HG03354 (cell line): ENCODE results near the gene SLC9A7.
A peak's percentile ranks its signal among the peaks of the same experiment; 100 is the strongest.

Source experiments
- ATAC-seq: cut with Tn5 transposase; IDR thresholded peaks from one replicate; pipeline ENCODE4 v1.9.1; 2021; ENCODE audit warnings: mild to moderate bottlenecking; ENCODE audit not compliant: unreplicated experiment, poor library complexity, severe bottlenecking

The SLC9A7 gene

DNA sequence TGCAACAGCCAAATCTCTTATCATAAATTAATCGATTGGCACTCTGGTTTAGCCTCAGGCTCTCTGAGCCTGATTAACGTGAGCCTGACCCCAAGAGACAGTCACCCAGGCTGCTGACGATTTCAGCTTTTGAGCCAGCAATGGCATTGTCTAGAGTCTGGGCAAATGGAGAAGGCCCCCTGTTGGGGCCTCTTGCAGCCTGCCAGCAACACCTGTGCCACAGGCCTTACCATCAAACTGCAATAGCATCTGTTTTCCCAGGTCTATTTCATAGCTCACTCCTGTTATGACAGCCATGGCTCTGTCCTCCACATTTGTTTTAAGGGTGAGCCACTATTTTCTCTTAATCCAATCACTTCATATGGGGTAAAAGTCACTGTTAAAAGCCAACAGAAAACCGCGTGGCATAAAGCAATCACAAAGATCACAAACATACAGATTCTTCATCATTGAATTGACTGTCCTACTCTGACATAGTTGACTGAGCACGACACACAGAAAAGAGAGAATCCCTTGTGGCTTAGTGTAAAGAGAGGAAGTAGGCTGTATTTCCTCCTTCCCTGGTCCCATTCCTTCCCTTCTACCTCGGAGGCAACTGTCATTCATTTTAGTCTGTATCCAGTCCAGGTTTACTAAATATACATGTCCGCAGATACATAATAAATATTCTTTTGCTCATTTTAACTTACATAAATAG, 47.8 kb downstream of the SLC9A7 start:
- ATAC-seq, result peak; percentile 39

GRCh38 chrX:46710425-46710824, 48.5 kb downstream of the SLC9A7 start:
- ATAC-seq, result peak; percentile 2

GRCh38 chrX:46707274-46707965, 51.5 kb downstream of the SLC9A7 start:
- ATAC-seq, result no peak

DNA sequence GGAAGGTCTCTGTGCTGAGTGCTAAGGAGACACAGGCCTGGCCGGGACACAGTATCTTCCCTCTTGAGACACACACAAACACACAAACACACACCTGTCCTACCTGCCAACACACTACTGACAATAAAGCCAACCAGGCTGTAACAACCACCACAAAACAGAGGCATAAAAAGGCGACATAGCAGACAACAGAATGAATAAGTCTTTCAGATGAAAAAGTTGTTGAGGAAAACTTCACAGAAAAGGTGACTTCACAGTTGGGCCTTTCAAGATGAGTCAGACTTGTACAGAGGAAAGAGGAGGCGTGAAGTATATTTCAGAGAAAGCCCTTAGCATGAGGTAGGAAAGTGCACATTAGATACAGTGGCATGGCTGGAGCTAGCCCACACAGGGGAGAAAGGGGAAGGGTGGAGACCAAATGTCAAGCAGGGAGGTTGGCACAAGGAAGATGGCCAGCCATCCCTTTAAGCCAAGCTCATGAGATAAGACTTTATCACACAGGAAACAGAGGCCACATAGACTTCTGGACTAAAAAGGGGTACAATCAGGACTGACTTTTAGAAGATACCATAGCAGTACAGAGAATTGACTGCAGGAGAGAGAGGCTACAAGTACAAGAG, 54.0 kb downstream of the SLC9A7 start:
- peak; percentile 96 for ATAC-seq

DNA sequence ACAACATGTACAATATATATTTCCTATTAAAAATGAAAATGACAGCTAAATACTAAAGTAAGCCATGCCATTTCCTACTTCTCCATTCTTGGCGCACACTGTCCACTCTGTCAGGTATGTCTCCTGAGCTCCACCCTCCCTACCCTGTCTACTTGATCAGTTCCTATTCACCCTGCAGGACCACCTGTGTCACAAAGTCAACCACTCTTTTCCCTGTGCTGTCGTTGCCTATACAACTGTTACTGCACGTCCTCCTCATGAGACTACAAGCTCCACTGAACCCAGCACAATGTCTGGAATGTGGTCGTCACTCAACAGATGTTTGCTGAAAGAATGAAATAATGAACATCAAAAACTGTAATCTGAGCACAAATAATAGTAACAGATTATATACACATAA, 54.9 kb downstream of the SLC9A7 start:
- ATAC-seq, result peak; percentile 38

- ATAC-seq, result no peak
These were observed 60.2 kb downstream of the SLC9A7 start for GRCh38 chrX:46698691-46699090.

- ATAC-seq, result no peak
These were observed 63.4 kb downstream of the SLC9A7 start for GRCh38 chrX:46695491-46695890.

DNA sequence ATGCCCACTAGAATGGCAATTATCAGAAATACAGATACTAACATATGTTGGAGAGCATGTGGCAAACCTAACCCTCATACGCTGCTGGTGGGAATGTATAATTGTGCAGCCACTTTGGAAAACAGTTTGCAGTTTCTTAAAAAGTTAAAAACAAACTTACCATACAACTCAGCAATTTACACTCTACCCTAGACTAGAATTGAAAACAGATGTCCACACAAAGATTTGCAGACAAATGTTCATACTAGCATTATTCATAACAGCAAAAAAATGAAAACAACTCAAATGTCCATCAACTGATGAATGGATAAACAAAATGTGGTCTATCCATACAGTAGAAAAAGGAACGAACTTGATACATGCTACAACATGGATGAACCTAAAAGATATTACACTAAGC, 64.4 kb downstream of the SLC9A7 start:
- no peak for ATAC-seq

DNA sequence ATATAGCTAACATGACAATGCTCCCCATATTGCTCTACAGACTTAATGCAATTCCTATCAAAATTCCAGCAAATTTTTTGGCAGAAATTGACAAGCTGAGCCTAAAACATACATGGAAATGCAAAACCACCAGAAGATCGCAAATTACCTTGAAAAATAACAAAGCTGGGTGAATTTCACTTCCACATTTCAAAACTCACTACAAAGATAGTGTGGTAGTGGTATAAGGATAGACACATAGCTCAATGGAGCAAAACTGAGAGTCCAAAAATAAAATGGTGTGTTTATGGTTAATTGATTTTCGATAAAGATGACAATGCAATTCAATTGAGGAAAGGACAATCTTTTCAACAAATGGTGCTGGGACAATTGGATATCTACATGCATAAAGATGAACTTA, 65.8 kb downstream of the SLC9A7 start:
- ATAC-seq, result peak; percentile 68

GRCh38 chrX:46690818-46691217, 68.1 kb downstream of the SLC9A7 start:
- ATAC-seq, result no peak

GRCh38 chrX:46687619-46688018, 71.3 kb downstream of the SLC9A7 start:
- no peak for ATAC-seq

GRCh38 chrX:46686003-46686645, 72.8 kb downstream of the SLC9A7 start:
- peak; percentile 77 for ATAC-seq

DNA sequence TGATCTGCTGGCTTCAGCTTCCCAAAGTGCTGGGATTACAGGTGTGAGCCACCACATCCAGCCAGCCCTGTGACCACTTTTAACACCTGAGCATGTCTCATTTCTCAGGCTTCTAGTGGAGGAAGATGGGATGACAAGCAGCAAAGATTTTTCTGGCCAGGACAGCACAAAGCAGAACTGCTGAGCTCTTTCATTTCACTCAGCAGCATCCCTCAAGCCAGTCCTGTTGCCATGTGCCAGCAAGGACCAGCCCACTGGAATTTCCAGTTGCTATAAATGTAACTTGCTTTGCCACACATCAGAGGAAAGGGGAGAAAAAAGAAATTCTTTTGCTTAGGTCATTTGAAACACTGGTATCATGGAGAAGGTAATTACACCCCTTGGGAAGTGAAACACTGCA, 75.9 kb downstream of the SLC9A7 start:
- peak; percentile 44 for ATAC-seq

- no peak for ATAC-seq
These were observed 77.1 kb downstream of the SLC9A7 start for GRCh38 chrX:46681849-46682248.

GRCh38 chrX:46678232-46678631, 80.7 kb downstream of the SLC9A7 start:
- no peak for ATAC-seq

- no peak for ATAC-seq
These were observed 82.2 kb downstream of the SLC9A7 start for GRCh38 chrX:46676399-46677356.

DNA sequence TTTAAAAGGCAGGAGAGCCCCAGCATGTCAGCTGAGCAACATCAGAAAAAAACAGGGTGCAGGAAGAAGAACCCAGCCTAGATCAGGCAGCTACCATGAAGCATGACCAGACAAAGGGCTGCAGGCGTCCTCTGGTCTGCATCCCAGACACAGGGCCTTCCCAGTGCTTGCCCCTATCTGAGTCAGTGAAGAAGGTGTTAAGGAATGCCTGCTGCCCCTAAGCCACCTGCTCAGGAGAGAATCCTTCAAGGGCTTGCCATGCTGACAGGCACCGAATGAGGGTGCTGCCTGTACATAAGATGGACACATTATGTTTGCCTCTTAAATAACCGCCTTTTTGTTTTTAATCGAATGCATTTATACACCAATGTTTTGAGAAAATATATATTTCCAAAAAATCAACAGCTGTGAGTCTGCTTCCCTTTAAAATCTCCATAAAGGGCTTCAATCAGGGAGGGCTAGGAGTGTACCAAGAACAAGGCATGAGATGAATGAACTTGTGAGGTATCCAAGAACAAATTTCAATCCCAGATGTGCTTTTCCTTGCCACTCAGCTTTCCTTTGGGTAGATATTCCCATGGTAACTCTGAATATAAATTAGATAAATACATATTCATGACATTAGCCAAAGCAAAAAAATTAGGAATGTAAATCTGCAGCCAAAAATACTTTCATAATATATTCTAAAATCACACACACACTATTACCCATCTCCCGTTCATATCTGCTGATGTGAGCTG, 85.1 kb downstream of the SLC9A7 start:
- ATAC-seq, result no peak

DNA sequence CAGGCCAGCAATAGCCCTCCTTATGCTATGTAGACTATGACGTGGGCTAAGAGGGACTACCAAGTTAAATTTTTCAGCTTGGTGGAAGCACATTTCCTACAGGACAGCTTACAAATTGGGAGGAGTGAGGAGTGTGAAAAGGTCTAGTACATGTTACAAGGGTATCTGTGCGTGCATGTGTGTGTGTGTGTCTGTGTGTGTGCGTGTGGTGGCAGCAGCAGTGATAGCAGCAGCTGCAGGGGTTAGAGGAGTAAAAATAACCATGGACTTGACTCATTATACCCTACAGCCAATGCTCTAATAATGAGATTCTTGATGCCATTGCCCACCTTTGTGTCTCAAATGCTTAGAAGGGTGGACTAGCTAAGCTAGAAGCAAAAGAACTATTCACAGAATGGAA, 88.6 kb downstream of the SLC9A7 start:
- no peak for ATAC-seq

- ATAC-seq, result no peak
These were observed 92.1 kb downstream of the SLC9A7 start for GRCh38 chrX:46666831-46667230.
